ENCODE data around the gene AFAP1L2.
A peak's percentile ranks its signal among the peaks of the same experiment; 100 is the strongest.

Gene AFAP1L2

DNA sequence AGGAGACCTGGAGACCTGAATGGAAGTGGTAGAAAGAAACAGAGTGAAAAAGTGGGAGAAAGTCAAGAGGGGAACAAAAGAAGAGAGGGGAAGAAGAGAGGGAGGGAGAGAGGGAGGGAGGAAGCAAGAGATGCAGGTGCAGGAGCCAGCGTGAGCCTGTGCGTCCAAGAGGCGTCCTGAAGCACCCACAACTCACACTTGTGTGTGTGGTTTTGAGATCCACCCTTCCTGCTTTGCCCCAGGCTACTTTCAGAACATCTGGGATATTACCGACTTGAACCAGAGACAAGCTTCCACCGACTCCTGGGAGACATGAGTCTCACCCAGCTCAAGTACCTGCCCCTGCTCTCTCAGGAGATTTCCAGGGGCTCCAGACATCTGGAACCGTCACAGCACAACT, 9.8 kb downstream of the AFAP1L2 start:
- intact Hi-C loops (cut with DNase I) = no loop called here
- no peak for DNase-seq

DNA sequence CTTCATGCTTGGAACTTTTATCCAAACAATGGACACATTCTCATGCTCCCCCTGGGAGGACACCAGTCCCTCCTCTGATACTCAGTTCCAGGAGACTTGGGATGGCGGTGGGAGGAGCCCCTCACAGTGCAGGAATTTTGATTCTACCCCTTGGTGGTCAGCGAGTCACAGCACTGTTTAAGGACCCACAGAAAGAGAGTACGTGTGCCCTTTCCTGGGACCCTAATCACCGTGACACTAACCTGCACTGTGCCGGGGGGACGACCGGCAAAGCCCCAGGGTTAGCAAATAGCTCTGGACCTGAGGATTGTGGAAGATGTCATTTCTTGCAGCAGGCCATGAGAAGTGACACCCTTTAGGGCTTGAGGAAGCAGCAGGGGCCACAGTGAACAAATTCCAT, 10.4 kb downstream of the AFAP1L2 start:
- no peak for DNase-seq
- intact Hi-C loops (cut with DNase I) = no loop called here

DNA sequence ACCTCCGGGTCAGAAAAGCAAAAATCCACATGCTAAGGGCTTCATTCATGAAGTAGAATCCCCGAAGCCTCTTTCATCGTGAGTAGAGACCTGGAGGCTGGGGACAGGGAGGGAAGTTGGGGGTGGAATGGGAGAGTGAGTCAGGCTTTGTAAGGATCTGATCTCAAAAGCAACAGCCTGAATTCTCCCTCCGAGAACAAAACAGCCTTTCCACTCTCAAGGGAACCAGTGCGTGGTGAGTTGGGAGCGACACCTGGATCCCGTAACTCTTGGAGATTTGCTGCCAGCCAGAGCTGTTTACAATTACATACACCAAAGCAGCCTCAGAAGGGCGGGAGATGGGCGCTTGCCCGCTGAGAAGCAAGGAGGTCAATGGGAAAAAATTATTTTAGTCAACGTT, 10.8 kb downstream of the AFAP1L2 start:
- peak in 25 of 42 donors; percentile 19 to 80 (median 44) for DNase-seq

DNA sequence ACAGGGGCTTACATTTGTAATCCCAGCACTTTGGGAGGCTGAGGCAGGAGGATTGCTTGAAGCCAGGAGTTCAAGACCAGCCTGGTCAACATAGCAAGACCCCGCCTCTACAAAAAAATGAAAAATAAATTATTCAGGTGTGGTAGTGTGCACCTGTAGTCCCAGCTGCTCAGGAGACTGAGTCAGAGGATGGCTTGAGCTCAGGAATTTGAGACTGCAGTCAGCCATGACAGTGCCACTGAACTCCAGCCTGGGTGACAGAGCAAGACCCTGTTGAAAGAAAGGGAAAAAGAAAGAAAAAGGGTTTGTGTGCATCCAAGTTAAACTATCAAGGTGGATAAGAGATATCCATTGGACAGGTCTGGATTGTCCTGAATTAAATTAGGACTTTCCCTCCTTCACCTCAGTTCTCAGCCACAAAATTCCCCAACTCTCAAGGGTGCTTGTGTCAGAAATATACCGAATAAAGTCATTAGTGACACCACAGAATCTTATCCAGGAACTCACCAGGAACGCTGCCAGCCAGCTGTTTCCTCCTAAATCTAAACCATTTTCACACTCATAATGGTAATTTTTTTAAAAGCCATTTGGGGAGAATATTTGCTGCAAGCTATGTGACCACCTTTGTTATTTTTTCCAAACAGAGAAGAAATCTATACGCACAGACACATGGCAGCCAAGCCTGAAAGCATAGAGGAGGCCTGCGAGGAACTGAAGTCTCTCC, 12.0 kb downstream of the AFAP1L2 start:
- peak in 1 of 42 donors; percentile 3 for DNase-seq

More for the DNA sequence above, 10.8 kb downstream of the AFAP1L2 start:
- intact Hi-C loops (cut with DNase I) = no loop called here

DNA sequence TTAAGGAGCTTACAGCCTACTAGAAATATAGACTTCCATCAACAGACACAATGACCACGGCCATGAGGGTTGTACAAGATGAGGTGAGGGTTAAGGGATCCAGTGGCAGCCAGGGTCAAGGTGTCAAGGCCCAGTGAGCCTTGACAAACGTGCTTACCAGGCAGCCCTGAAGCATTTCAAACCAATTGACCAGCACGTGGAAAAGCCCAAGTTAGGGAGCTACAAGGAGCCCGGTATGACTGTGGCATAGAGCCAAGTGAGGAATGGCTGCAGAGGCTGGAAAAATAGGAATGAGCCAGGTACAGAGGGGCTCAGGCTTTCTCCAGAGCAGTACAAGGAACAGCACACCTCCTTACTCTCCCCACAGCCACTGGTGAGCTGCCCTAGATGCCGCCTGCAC, 12.7 kb downstream of the AFAP1L2 start:
- intact Hi-C loops (cut with DNase I) = no loop called here
- peak in 1 of 42 donors; percentile 4 for DNase-seq

More for the DNA sequence above, 12.0 kb downstream of the AFAP1L2 start:
- intact Hi-C loops (cut with DNase I) = no loop called here

DNA sequence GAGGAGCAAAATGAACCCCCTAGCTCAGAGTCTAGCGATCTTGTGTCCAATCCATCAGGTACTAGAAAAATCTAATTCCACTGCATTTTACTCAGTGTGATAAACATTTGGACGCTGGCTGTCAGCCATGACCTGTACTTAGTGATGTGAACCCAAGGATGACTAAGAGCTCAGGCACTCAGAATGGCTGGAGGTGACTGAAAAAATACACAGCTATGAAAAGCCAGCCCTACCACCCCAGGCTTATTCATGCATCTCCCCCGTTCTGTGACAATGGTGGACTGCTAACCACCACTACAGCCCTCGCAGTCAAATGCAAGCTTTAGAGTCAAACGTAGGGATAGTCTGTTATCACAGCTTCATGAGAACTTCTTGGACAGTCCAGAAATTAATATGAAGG, 14.9 kb downstream of the AFAP1L2 start:
- intact Hi-C loops (cut with DNase I) = no loop called here

DNA sequence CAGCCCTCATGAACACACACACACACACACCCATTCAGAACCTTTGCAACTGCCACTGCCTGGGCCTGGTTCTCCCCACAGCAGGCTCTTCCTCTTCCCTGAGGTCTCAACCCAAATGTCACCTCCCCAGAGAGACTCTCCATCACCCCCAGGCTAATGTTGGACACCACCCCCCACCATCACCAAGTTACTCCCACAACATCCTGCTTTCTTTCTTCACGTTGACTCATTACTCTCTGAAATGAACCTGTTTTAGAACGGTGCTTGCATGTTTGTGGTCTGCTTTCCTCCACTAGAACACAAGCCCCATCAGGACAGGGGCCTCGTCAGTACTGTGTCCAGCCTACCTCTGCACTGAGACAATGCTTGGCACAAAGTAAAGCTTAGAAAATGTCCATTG, 16.0 kb downstream of the AFAP1L2 start:
- no peak for DNase-seq
- intact Hi-C loops (cut with DNase I) = no loop called here

More for the DNA sequence above, 14.9 kb downstream of the AFAP1L2 start:
- no peak for DNase-seq

DNA sequence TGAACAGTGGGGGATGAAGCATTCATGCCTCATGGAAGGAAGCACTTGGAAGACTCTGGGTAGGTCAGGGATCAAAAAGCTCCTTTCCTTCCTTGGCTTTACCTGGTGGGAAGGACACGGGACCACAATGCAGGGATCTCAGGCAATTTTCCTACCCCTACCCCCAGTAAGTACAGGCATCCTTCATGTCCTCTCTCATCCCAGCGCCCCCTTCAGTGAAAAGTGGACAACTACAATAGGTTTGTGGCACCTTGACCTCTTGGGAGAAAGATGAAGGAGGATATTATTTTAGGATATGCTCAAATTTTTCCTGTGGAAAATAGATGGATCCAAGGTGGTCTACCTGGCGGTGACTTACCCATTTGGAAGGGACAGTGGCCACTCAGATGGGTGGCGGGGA, 16.5 kb downstream of the AFAP1L2 start:
- intact Hi-C loops (cut with DNase I) = no loop called here
- DNase-seq = no peak

DNA sequence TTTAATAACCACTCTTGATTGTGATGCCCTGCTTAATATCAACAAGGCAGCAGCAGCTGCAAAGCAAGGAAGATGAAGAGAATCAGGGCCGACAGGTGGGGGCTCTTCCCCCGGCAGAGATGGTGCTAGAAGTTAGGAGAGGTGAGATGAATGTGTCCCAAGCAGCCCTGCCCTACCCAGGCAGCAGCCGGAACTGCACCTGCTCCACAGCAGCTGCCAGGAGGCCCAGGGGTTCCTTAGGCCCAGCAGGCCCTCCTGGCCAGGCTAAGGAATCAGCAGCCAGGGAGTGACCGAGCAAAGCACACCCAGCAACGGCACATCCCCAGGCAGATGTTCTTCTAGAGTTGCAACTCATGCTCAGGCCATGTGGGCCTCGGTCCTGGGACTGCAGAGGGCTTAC, 17.9 kb downstream of the AFAP1L2 start:
- DNase-seq = no peak
- intact Hi-C loops (cut with DNase I) = no loop called here

DNA sequence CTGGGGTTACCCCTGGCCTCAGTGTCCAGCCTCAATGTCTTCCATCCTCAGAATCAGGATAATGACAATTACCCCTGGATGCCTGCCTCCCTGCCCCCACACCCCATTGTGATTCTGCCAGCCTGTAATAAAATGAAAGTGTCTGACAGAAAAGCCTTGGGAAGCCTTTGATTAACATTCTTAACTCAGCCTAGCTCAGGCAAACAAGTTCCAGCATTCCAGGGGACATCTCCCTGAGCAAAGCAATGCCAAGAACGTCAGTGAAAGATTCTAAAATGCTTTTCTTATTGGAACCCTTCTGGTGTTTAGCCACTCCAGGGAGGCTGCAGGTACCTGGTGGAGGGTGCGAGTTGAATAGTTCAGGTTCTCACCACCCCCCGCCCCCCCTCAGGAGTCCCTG, 18.7 kb downstream of the AFAP1L2 start:
- intact Hi-C loops (cut with DNase I) = no loop called here
- no peak for DNase-seq

DNA sequence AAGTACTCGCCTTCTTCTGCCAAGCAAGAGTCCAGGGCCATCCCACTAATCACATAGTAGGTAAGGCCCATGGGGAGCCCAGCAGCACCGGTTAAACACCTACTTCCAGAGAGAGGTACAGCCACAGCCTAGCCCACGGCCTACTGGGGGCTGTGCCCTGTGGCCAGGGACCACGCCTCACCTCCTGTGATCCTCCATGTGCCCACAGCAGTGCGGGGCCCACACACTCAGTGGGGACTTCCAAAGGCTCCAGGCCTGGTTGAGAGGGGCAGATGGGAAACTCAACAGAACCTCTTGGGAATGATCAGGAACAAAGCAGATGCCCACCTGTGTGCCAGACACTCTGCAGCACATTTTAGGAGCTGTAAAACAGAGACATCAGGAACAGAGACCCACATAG, 19.7 kb downstream of the AFAP1L2 start:
- intact Hi-C loops (cut with DNase I) = no loop called here
- no peak for DNase-seq

DNA sequence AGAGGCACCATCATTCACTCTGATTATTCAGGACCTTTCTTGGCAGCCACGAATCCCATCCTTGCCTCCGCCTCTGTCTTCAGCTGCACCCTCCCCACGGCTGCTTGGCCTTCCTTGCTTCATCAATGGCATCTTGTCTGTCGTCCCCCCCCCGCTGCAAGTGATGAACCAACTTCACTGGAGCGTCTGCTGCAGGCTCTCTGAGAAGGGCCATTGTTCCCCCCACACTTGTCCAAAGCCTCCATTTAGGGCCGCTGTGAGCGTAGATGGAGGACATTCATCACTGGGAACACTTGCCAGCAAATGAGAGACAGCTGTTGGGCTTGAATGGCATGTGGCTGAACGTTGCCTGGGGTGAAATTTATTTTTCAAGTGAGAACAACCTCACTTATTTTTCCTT, 20.1 kb downstream of the AFAP1L2 start:
- peak in 40 of 42 donors; percentile 29 to 84 (median 64) for DNase-seq
- intact Hi-C loops (cut with DNase I) = no loop called here

DNA sequence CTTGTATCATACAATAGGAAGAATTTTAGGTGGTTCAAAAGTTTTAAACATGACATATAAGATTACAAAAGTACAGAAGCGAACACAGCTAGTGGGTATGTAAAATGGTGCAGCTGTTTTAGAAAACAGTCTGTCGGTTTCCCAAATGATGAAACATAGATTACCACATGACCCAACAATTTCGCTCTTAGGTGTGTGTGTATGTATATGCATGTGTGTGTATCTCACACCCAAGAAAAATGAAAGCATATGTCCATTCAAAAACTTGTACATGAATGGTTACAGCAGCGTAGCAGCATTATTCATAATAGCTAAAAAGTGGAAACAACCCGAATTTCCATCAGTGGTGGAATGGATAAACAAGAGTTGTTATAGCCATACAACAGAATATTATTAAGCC, 23.5 kb downstream of the AFAP1L2 start:
- DNase-seq = no peak
- intact Hi-C loops (cut with DNase I) = no loop called here

DNA sequence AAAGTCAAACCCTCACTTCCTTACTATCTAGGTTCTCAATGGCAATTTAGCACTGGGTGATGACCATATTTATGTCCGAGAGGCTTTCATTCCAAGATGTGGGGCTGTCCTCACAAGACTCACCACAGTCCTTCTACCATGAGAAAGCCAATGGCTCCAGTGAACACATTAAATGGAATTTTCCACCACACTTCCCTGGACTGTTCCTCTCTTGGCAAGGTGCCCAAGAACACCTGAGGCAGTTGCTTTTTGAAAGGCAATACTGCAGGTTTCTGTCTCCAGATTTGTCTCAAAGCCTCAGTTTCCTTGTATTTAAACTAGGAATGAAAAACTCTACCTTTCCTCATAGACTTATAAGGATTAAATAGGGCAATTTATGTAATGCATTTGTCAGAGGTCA, 24.2 kb downstream of the AFAP1L2 start:
- intact Hi-C loops (cut with DNase I) = no loop called here
- no peak for DNase-seq

DNA sequence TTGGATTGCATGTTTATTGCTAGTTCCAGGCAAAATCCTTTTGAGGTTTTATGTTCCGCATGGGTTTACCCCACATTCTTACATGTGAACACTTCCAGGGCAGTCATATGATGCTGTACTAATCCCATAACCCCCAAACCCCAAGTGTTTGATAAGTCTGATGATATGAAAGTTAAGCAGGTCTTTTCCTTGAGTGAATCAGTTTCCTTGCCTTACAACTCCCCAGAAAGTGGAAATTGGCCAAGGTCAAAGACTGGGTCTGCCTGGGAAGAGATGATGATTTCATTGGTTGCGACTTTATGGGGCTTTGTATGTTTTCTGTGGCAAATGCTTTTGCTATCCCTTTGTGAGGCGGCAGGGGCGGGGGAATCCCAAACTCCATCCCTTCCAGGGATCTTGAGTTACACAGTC, 24.7 kb downstream of the AFAP1L2 start:
- DNase-seq = no peak
- intact Hi-C loops (cut with DNase I) = no loop called here

DNA sequence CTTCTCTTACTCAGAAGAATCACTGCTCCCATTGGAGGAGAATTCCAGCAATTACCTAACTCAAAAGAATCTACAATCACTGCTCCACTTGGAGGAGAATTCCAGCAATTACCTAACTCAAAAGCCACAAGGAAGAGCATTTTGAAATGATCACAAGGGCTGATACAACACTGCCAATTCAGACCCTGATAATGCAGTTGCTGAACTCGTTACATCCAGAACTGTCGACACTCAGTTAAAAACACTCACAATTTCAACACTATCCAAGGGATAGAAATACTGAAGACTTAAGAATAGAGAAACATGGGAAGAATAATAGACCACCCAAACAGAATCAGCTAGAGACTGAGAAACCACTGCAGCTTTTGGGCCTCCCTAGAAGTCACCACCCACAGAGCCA, 27.8 kb downstream of the AFAP1L2 start:
- DNase-seq = no peak
- intact Hi-C loops (cut with DNase I) = no loop called here

DNA sequence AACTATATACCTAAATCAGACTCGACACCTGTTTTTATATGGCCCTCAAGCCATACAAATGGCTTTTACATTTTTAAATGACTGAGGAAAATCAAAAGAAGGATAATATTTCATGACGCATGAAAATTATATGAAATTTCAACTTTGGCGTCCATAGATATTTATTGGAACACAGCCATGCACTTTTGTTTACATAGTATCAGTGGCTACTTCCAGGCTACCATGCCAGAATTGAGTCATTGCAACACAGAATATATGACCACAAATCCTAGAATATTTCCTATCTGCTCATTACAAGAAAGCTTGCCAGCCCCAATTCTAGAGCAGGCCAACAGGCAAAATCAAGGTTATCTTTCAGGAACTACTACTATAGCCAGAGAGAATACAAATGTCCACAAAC, 29.3 kb downstream of the AFAP1L2 start:
- intact Hi-C loops (cut with DNase I) = no loop called here
- DNase-seq = no peak

DNA sequence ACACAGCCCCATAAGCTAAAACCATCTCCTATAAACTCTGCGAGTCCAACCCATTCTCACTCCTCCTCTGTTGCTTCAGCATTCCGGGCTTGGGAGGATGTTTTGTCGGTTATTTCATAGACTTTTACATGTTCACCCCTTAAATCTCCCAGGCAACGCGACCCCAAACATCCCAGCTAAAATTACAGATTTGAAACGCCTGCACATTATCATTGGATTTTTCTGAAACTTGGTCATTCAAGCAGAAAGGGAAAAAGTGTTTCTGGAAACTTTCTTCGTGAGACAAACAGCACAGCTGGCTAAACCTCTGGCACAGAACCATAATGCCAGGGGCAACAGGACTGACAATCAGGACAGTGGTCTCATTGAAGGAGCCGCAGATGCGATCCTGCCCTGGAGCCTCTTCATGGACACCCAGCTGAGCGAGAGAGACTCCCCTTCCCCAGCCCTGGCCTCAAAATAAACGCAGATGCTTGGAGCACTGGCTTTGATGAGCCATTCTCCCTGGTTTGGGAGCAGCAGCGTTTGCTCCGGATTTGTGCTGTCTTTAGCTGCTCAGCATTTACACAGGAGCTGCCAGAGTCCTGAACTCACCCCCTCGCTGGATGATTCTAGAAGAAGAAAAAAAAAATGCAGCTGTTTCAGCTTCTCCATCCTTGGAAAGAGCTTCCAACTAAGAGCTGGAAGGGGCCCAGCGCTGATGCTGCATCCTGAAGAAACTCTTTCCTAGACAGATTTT, 30.1 kb downstream of the AFAP1L2 start:
- intact Hi-C loops (cut with DNase I) = no loop called here
- DNase-seq = peak in 12 of 42 donors; percentile 8 to 49 (median 24)

DNA sequence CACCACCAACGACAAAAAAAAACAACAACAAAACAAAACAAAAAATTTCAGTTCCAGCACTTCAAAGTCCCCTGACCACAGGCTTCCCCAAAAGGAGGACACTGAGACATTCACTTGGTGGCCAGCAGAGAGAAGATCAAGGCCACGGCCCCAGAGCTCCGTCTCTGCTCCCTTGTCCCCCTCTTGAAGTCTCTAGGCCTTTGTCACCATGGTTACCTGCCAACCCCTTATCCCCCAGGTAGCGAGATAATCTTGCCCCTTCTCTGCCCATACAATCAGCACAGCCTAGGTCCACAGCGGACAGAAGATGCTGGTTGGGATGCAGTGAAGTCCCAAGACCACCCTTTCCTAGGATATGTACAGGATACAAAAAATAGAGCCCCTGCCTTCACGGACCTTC, 30.7 kb downstream of the AFAP1L2 start:
- DNase-seq = no peak

DNA sequence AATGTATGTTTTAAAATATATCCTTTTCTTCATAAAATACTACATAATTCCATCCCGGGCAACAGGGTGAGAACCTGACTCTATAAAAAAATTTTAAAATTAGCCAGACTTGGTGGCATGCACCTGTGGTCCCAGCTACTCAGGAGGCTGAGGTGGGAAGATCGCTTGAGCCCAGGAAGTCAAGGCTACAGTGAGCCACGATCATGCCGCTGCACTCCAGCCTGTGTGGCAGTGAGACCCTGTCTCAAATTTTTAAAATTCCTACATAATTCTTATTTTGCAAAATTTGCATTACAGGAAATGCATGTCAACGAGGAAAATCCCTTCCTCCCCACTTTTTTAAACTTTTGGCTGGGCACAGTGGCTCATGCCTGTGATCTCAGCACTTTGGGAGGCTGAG, 31.3 kb downstream of the AFAP1L2 start:
- intact Hi-C loops (cut with DNase I) = no loop called here
- DNase-seq = no peak

More for the DNA sequence above, 30.7 kb downstream of the AFAP1L2 start:
- intact Hi-C loops (cut with DNase I) = no loop called here

DNA sequence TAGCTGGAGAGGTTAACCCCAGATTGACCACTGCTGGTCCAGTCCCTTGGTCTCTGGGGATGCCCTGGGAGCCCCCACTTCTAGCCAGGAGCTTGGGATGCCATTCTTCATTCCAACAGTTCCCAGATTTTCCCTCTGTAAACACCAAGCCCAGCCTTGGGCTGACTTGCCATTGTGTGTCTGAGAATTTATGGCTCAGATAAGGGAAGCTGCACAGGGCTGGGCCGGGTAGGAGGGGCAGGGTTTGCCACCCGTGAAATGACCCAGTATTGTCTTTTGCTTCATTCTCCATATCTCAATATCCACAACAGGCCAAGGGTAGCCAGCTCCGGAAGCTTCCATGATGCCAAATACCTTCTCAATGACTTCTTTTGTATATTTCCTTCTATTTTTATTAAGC, 32.1 kb downstream of the AFAP1L2 start:
- intact Hi-C loops (cut with DNase I) = no loop called here
- DNase-seq = no peak
